NCI-H510A (cell line): ENCODE results near the gene RAB23.

Source experiments
- DNase-seq: peaks from one replicate; lab custom pipeline; 2025; lab: John Stamatoyannopoulos, UW

Gene RAB23

GRCh38 chr6:57242505-57242904 lies 20.4 kb upstream of the RAB23 start:
- no peak for DNase-seq

- DNase-seq: no peak
These were observed 4.1 kb upstream of the RAB23 start for GRCh38 chr6:57226221-57226620.

GRCh38 chr6:57224769-57225515 lies 2.8 kb upstream of the RAB23 start:
- DNase-seq: no peak

GRCh38 chr6:57222743-57223077 lies 603 bp upstream of the RAB23 start:
- no peak for DNase-seq

GRCh38 chr6:57221191-57221935 lies 744 bp downstream of the RAB23 start:
- DNase-seq: peak; percentile 72

GRCh38 chr6:57220083-57220703 lies 1.9 kb downstream of the RAB23 start:
- no peak for DNase-seq

- no peak for DNase-seq
These were observed 4.8 kb downstream of the RAB23 start for GRCh38 chr6:57217270-57217669.

- DNase-seq: no peak
These were observed 5.6 kb downstream of the RAB23 start for GRCh38 chr6:57216235-57217101.

GRCh38 chr6:57215260-57215659 lies 6.8 kb downstream of the RAB23 start:
- no peak for DNase-seq

GRCh38 chr6:57210060-57210459 lies 12.0 kb downstream of the RAB23 start:
- no peak for DNase-seq

GRCh38 chr6:57209030-57209429 lies 13.1 kb downstream of the RAB23 start:
- DNase-seq: no peak

GRCh38 chr6:57207872-57208271 lies 14.2 kb downstream of the RAB23 start:
- DNase-seq: no peak

- no peak for DNase-seq
These were observed 15.0 kb downstream of the RAB23 start for GRCh38 chr6:57207141-57207540.

- no peak for DNase-seq
These were observed 16.4 kb downstream of the RAB23 start for GRCh38 chr6:57205550-57206328.

GRCh38 chr6:57201718-57202117 lies 20.4 kb downstream of the RAB23 start:
- no peak for DNase-seq

- DNase-seq: no peak
These were observed 23.0 kb downstream of the RAB23 start for GRCh38 chr6:57198926-57199636.

- DNase-seq: no peak
These were observed 26.6 kb downstream of the RAB23 start for GRCh38 chr6:57195457-57195856.

- no peak for DNase-seq
These were observed 28.9 kb downstream of the RAB23 start for GRCh38 chr6:57193177-57193576.

- DNase-seq: no peak
These were observed 32.0 kb downstream of the RAB23 start for GRCh38 chr6:57190140-57190539.

GRCh38 chr6:57183336-57183735 lies 38.8 kb downstream of the RAB23 start:
- DNase-seq: no peak

- DNase-seq: no peak
These were observed 40.1 kb downstream of the RAB23 start for GRCh38 chr6:57182017-57182432.
